ENCODE measurements around the gene PLEKHH3.

GRCh38 chr17:42700586-42701289 is 23.9 kb upstream of the PLEKHH3 start:
- TF ChIP-seq, protein P1, sequence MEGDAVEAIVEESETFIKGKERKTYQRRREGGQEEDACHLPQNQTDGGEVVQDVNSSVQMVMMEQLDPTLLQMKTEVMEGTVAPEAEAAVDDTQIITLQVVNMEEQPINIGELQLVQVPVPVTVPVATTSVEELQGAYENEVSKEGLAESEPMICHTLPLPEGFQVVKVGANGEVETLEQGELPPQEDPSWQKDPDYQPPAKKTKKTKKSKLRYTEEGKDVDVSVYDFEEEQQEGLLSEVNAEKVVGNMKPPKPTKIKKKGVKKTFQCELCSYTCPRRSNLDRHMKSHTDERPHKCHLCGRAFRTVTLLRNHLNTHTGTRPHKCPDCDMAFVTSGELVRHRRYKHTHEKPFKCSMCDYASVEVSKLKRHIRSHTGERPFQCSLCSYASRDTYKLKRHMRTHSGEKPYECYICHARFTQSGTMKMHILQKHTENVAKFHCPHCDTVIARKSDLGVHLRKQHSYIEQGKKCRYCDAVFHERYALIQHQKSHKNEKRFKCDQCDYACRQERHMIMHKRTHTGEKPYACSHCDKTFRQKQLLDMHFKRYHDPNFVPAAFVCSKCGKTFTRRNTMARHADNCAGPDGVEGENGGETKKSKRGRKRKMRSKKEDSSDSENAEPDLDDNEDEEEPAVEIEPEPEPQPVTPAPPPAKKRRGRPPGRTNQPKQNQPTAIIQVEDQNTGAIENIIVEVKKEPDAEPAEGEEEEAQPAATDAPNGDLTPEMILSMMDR (IDR thresholded peaks at IDR 0.05): no peak
- no peak for TF ChIP-seq POLR2A (IDR thresholded peaks at IDR 0.05)

All from tibial nerve (tissue), 3 donors.